Measurements from ENCODE around the gene UROD.
A peak's percentile ranks its signal among the peaks of the same experiment; 100 is the strongest.

Gene UROD

DNA sequence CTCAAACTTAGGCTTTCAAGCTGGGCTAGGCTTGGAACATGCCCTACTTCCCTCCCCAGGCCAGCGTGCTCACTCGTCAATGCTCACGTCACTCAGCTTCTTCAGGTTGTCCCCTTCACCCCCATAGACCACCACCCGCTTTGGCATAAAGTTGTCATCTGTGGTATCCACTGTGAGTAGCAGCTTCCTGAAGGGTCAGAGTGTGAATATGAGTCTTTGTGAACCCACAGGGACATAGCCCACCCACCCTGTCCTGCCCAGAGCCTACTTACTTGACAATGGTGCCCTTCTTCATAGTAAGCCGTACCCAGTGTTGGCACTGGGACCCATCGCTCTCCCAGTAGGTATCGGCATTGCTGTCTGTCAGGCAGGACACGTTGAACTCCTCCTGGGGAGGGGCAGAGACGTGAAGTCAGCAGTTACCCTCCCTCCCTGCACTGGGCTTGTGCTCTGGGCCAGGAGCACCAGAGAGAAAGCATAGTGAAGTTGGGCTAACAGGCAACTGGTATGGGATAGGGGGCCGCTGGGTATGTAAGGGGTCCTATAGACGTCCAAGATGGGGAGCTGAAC lies 2.7 kb upstream of the UROD start:
- DNase-seq = no peak

DNA sequence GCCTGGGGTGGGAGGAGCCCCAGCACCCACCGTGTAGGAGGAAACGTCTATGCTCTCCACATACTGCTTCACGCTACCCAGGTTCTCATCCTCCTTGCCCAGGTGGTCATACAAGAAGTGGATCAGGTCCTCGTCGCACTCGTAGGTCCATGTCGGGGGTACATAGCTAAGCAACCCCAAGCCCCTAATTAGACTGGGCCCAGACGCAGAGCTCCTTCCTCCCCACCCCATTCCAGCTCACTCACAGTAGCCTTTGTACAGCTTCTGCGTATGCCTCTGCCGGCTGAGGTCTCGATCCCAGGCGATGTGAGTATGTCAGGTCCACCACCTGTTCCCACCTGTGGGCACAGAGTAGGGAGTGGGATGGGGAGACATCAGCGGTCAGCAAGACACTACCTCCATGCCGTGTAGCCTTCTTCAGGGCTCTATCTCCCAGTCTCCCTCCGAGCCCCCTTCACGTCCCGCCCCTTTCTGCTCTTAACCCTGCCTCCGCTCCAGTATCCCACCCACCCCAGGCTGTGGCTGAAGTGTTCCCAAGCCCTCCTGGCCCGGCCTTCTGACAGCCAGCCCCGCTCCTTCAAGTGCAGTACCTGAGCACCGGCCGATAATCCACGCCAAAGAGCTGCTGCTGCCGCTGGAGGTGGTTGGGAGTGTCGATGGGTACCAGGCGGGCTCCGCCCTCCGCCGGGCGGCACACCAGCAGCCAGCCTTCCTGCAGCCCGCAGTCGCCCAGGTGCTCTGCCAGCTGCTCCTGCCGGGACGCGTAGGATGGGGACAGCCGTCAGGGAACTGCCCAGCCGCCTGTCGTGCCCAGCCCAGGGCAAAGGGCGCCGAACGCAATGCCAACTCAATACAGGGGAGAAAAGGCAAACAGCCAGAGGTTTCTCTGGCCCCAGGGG lies 1.8 kb upstream of the UROD start:
- DNase-seq = peak; percentile 32

DNA sequence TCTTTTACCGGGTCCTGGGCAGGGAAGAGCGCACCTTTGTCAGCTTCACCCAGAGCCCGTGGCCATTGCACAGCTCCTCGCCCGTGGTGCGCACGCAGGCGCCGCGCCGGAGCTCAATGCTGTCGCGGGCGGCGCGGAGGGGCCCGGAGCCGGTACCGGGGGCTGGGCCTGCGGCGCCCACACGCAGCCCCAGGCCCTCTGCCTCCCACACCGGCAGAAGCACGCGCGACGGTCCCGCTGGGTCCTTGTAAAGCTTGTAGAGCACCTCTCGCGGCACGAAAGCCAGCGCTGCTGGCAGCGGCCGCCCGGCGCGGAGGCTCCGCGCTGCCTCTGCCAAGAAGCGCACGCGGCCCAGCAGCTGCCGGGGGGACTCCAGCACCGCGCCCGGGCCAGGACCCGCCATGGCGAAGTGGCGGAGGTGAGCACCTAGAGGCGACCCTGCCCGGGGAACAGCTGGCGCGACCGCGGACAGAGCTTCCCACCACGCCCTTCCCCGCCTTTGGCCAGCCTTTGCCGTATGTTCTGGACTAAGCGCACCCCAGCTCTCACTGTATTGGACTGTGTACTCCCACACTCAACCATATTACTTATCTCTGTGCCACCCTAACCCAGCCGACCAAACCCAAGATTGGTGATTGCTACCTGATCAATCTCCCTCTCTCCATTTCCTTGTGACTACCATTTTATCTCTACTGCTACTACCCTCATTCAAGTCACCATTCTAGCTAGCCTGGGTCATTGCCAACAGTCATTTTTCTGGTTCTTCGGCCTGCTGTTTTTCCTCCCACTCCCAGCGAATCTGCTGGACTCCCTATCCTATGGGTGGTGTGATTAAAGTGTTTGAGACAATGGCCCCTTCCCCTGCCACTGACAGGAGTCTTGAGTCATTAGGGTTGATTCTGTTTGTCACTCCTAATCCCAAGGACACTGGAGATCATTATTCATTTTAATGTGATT lies 921 bp upstream of the UROD start, which contains the start of gene HECTD3:
Gene HECTD3 (minus strand): TSS at position 470 of the 957 bp plus-strand sequence. CDS start 67 bp downstream, at position 403.
- peak; percentile 79 for DNase-seq

DNA sequence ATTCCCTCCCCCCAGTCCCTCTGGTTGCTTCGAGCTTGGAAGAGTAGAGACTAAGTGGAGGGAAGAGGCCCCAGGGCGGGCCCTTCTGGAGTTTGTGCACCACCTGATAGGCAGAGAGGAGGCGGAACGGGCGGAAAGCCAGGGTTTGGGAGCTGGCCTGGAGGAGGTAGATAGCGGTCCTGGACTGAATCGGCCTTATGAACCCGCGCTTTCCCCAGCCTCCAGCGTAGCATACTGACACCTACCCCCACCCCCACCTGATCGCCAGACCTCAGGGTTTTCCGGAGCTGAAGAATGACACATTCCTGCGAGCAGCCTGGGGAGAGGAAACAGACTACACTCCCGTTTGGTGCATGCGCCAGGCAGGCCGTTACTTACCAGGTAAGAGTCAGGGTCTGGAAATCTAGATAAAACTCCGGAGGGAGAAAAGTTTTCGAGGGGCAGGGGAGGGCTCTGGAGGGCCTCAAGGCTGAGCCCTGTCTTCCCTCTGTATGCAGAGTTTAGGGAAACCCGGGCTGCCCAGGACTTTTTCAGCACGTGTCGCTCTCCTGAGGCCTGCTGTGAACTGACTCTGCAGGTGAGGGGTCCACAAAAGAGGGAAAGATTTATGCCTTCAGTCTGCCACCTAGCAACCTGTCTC lies 705 bp downstream of the UROD start:
- peak; percentile 31 for DNase-seq

DNA sequence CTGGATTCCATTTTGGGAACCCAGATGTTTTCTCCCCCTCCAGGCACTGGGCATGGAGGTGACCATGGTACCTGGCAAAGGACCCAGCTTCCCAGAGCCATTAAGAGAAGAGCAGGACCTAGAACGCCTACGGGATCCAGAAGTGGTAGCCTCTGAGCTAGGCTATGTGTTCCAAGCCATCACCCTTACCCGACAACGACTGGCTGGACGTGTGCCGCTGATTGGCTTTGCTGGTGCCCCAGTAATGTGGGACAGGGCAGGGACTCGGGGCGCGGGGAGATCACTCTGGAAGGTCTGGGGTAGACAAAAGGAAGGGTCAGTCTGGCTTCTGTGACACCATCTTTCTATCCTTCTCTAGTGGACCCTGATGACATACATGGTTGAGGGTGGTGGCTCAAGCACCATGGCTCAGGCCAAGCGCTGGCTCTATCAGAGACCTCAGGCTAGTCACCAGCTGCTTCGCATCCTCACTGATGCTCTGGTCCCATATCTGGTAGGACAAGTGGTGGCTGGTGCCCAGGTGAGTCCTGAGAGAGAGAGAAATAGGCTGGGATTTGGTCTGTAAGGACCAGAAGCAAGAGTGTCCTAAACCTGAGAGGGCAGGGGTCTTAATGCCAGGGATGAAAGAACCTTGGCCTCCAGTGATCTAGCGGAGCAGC lies 1.6 kb downstream of the UROD start:
- no peak for DNase-seq

DNA sequence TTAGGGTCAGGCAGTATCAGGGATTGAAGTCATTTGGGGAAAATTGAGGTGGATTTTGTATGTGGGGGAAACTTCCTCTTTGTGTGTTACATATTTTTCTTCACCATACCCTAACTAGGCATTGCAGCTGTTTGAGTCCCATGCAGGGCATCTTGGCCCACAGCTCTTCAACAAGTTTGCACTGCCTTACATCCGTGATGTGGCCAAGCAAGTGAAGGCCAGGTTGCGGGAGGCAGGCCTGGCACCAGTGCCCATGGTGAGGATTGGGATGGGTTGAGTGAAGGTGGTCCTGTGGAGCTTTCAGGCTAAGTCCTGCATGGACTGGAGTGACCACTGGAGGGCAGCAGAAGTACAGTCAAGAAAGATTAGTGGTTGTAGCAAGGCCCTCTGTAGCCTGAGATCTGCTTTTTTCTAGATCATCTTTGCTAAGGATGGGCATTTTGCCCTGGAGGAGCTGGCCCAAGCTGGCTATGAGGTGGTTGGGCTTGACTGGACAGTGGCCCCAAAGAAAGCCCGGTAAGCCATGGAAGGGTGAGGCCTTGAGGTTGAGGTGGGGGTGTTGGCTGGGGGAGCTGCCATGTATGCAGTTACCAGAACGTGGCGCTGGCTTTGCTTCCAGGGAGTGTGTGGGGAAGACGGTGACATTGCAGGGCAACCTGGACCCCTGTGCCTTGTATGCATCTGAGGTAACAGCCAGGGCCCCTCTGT lies 2.4 kb downstream of the UROD start:
- DNase-seq = peak; percentile 81

DNA sequence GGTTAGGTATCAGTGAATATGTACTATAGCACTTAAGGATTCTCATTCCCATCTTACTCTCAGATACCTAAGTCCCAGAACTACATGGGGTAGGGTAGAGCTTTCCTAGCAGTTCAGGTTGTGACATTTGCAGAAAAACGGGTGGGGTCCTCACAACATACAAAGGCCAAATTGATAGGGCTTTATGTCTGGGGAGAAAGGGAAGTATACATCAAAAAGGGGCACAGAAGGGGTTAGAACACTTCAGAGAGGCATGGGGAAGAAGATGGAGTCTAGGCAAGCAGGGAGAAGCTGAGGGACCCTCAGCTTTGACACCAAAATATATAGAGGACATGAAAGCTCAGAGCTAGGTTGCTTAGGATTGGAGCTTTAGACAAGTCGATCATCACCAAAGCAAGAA lies 3.6 kb downstream of the UROD start:
- no peak for DNase-seq

DNA sequence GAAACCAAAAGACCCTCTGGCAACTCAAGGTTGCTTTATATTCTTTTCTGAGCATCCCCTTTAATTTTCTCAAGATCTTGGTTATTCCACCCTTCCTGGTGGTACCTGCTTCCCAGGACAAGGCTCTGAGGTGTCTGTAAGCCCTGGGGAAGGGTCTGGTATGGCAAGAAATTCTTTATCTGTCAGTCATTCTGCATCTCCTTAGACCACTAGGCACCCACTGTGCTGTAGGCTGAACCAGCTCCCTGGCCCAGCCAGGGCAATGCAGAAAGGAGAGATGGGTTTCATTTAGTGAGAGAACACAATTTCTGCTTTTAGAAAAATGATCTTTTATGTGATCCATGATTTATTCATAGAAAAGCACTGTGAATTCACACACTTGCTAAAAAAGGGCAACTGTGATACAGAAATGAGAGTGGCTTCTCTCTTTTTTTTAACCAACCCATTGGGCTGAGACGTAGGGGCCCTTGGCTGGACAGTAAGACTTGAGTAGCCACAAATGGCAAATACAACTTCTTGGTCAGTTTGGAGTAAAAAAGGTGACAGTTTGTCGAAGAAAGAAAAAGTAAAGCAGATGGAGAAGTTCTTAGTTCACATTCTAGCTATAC lies 4.1 kb downstream of the UROD start:
- DNase-seq = no peak

DNA sequence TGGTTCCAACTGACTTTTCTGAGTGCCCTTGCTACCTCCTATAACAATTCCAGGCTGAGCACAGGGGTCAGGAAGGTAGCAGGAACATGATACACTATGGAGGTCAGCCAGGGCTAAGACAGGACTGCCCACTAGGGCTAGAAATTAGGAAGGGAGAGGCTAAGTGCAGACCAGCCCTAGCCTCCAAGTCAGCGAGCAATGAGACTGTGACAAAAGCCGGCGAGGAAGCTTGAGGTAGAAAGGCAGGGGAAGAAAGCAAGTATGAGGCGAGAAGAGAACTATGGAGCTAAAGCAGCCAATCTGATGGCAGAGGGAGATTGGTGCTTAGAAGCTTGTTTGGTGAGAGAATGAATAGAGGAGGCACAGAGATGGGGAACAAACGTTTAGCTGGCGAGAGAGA lies 4.7 kb downstream of the UROD start:
- DNase-seq = no peak

DNA sequence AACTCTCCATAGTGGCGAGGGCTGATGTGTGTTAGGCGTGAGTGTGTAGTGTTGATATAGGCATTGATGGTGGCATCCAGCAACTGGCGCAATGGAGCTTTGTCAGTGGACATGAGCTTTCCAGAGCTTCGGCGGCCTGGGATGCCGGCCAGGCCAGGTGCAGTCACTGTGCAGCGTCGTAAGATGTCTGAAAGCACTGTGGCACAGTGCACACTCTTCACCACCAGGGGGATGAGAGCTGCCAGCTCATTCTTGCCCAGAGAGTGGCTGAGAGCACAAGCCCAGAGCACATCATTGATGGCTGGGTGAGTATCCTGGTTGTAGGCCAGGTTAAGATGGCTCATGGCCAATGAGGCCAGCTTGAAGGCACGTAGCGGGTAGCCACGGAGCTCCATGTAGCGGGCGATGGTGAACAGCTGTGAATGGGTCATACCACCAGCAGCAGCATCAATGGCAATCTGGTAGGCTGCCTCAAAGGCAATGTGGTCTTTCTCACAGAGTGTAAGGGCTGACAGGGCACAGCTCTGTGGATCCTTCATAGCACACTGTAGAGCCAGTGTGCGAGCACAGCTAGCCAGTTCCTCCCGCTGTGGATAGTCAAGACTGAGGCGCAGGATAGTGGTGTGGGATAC lies 6.7 kb downstream of the UROD start:
- DNase-seq = peak; percentile 67

DNA sequence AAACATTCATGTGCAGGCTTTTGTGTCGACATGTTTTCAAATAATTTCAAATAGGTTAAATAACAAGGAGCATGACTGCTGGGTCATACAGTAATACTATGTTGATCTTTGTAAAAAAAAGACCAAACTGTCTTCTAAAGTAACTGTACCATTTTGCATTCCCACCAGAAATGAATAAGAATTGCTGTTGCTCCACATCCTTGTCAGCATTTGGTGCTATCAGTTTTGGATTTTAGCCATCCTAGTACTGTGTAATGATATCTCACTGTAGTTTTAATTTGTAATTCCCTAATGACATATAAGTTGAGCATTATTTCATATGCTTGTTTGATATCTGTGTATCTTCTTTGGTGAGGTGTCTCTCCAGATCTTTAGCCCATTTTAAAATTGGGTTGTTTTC lies 11.6 kb downstream of the UROD start:
- DNase-seq = no peak

DNA sequence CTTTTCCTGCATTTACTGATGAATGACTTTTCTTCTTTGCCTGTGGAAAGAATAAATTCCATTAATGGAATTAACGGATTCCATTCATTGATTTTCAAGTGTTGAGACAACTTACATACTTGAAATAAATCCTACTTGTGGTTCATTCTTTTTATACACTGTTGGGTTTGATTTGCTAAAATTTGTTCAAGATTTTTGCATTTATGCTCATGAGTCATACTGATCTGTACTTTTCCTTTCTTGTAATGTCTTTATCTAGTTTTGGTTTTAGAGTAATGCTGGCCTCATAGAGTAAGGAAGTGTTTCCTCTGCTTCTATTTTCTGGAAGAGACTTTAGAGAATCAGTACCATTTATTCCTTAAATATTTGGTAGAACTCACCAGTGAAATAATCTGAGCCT lies 14.4 kb downstream of the UROD start:
- DNase-seq = no peak

DNA sequence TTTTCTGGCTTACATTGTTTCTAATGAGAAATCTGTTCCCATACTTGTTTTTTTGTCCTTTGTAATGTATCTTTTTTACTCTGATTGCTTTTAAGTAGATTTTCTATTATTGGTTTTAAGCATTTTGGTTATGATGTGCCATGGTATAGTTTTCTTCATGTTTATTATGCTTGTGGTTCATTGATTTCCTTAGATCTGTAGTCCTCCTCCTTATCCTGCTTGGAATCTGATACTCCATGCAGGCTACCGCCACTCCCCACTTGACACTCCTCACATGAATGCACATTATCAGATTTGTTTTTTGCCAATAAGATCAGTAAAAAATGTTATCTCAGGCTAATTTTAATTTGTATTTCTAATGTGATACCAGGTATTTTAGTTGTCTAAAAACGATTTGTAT lies 20.8 kb downstream of the UROD start:
- no peak for DNase-seq

DNA sequence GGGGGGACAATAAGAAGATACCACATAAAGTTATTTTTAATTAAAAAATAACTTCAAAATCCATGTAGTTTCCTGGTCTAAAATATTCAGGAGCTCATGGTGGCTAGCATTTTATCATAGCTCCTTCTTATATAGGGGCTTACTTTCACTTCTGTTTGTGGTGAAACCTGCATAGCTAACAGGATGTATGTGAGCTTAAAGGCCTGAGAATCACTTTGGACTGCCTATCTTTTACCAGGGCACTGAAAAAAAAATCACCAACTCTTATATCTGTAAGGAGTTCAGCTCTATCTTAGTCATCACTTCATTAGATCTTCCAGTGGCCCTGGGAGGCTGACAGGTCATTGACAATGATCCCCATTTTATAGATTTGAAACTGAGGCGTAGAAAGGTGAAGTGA lies 21.3 kb downstream of the UROD start:
- DNase-seq = no peak

DNA sequence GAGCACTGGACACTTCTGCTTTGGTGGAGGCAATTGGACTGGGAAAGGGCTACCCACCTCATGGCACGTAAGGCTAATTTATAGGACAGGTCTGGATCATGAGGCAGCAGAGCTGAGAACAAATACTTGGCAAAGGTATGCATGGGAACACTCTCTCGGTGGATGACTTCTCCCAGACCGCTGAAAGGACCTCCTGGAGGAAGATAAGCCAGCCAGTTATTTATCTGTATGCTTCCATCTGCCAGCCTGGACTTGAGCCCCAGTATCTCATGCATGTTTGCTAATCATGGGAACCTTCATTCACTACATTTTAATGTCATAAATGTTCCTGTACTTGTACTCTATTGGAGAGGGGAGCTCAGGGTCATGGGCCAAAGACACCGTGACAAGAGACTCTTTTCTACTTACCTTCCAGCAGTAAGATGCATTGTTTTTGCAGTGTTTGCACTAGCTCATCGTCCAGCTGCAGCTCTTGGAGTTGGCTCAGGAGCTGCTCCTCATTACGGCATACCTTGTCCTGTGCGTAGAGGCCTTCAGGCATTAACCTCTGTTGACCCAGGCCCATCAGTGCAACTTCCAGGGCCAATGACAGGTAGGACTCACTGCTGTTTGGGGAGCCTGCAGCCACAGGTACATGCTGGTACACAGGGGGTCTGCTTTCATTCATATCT lies 23.7 kb downstream of the UROD start:
- no peak for DNase-seq

DNA sequence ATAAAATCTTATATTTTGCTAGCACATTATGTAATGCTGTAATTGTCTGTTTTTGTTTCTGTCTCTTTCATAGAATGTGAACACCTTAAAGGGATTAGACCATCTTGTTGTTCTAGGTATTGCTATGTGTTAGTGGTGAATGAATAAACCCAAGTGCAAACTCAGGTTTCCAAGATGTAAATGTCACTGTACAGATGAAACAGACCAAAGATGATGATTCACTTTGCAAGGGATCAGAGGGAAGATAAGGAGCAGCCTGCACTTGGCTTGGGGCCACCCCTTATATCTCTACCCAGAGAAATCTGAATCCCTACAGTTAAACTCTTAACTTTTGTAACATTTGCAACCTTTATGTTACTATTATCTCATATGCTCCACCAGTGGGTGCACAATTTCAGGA lies 25.4 kb downstream of the UROD start:
- no peak for DNase-seq

DNA sequence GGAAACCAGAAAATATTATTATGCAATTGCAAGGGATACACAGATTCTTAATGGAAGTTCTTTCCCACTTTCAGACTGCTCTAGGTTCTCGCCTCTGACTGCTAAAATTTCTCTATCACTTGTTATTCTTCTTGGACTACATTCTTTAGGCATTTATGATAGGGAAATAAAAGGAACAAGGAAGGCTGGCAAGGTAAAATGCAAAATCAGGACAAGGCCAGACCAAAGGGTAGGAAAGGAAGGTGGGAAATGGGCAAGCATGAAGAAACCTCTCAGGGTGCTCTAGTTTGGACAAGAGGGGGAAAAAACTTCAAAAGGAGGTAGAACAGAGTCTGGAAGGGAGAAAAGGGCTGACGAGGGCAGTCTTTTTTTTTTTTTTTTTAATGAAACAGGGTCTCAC lies 26.2 kb downstream of the UROD start:
- no peak for DNase-seq

DNA sequence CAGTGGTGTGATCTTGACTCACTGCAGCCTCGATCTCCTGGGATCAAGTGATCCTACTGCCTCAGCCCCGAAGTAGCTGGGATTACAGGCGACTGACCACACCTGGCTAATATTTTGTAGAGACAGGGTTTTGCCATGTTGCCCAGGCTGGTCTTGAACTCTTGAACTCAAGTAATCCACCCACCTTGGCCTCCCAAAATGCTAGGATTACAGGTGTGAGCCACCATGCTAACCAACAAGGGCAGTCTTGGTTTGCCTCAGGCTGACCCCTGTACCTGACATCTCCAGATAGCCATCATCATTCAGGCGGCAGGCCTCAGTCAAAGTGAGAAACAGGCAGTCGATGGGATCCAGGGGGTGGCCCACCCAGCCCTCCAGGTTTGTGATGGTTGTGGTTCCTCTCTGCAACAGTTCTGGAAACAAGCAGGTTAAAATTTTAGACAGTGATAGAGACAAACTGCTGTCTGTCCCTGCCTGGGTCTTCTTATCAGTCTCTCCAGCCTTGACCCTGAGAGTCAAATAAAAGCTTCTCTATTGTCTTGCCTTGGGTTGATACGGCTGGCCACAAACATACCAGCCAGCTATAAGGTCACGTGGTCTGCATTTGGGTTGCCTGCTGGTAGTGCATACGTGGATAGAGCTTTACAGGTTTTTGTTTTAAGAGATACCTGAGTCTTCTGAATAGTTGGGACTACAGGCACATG lies 26.8 kb downstream of the UROD start:
- no peak for DNase-seq

DNA sequence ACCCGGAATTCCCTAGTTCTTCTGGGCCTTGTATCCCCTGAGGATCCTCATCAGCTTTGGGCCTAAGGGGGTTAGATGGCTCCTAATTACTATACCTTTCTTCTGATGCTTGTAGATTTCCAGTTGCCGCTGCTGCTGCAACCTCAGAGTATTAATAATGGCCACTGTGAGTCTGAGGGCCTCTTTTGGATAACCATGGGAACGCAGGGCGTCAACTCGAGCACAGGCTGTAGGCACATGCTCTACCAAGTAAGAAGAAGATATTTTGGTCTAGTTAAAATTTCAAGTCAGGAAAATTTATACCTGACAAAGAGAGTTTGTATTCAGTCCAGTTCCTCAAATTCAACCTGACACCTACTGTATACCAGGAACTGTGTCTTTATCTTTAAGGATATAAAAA lies 28.2 kb downstream of the UROD start:
- no peak for DNase-seq
